ENCODE results near the gene AJAP1.

AJAP1 gene

DNA sequence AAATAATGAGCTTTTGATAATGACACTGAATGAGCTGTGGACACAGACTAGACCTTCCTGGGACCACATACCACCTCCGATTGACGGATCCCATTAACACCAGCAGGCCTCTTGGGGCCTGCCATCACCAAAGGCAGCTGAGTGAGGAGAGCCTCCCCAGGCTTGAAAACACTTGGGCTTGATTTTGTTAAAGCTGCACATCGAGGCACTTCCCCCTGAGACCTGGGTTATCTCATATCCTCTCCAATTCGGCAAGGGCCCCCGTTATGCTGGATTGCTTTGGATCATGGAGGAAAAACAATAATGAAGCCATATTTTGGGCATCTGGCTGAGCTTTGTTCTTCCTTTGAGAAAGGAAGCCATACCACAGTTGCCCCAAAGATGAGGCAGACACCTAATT, 143.0 kb downstream of the AJAP1 start:
- H3K9me3 ChIP-seq (ENCODE audit: insufficient read depth, low read length) = peaks cover 12% of the 10 kb centered on the region; the same call in 1 of the 2 replicates

DNA sequence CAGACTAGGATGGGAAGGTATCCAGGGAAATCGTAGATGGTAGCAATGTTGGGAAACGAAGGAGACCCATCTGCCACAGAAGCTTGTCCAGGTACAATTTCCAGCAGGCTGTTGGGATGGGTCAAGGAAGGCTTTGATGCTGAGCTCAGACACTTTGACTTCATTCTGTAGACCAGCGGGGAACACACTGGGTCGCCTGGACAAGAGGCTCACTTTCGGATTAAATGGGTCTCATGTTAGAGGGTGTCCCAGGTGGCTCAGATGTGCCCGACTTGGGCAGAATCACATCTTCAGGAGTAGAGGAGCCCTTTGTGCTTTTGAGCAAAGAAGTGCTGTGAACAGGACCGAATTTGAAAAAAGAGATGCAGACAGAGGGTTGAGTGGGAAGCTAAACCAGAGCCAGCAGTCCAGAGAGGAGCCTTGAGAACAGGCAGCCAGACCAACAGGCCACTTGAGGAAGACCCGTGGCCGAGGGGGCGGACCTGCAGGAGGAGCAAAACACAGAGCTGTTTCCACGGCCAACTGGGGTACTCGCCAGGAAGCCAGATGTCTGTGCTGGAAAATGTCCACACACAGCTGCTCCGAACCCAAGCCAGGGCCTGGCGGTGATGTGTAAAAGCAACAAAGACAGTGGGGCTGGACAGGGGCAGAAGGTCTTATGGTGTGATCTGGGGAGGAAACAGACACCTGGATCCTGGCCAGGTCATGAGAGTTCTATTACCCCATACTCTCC, 146.9 kb downstream of the AJAP1 start:
- no peaks in the 10 kb centered on the region for H3K36me3 ChIP-seq (ENCODE audit: insufficient read depth, insufficient read length, low read length)
- no peak overlapping the region for H3K4me3 ChIP-seq (ENCODE audit: insufficient read length, low read depth)
- no peaks in the 10 kb centered on the region for H3K27me3 ChIP-seq (ENCODE audit: insufficient read depth, insufficient read length)
- peaks cover under 1% of the 10 kb centered on the region; the same call in 1 of the 2 replicates for H3K9me3 ChIP-seq (ENCODE audit: insufficient read depth, low read length)
- TF ChIP-seq YY1 (IDR thresholded peaks at IDR 0.05; ENCODE audit: insufficient read depth, insufficient read length) = no peak
- TF ChIP-seq SUZ12 (IDR thresholded peaks at IDR 0.05; ENCODE audit: extremely low read depth, insufficient read depth, insufficient read length) = no peak
- TF ChIP-seq ZNF274 (IDR thresholded peaks at IDR 0.05; ENCODE audit: low read depth, low read length) = no peak
- no peak for DNase-seq (ENCODE audit: low read depth, low spot score)
- no peaks in the 10 kb centered on the region for H3K4me1 ChIP-seq (ENCODE audit: insufficient read depth, insufficient read length)
- H3K9ac ChIP-seq (ENCODE audit: insufficient read length, low read depth) = no peak overlapping the region

More for the DNA sequence above, 143.0 kb downstream of the AJAP1 start:
- H3K36me3 ChIP-seq (ENCODE audit: insufficient read depth, insufficient read length, low read length) = no peaks in the 10 kb centered on the region
- H3K27me3 ChIP-seq (ENCODE audit: insufficient read depth, insufficient read length) = no peaks in the 10 kb centered on the region
- no peak overlapping the region for H3K9ac ChIP-seq (ENCODE audit: insufficient read length, low read depth)
- TF ChIP-seq YY1 (IDR thresholded peaks at IDR 0.05; ENCODE audit: insufficient read depth, insufficient read length) (no peak), ZNF274 (IDR thresholded peaks at IDR 0.05; ENCODE audit: low read depth, low read length) (no peak), SUZ12 (IDR thresholded peaks at IDR 0.05; ENCODE audit: extremely low read depth, insufficient read depth, insufficient read length) (no peak)
- peaks cover 2% of the 10 kb centered on the region for H3K4me1 ChIP-seq (ENCODE audit: insufficient read depth, insufficient read length)
- DNase-seq (ENCODE audit: low read depth, low spot score) = no peak
- no peak overlapping the region for H3K4me3 ChIP-seq (ENCODE audit: insufficient read length, low read depth)

DNA sequence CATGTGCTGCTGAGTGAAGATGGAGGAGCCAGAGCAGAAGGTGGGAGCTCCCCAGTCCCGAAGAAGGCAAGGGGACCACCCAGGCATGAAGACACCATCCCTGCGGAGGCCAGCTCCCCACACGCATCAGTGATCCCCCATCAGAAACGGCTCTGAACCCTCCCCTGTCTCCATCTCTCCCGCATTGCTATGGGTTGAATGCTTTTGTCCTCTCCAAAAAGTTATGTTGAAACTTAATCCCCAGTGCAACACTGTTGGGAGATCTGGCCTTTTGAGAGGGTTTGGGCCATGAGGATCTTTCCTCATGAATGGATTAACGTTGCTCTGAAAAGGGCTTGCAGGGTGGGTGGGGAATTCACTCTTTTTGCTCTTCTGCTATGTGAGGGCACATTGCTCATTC, 147.6 kb downstream of the AJAP1 start:
- Histone ChIP-seq H3K9ac (ENCODE audit: insufficient read length, low read depth) (no peak overlapping the region), H3K27me3 (ENCODE audit: insufficient read depth, insufficient read length) (no peaks in the 10 kb centered on the region), H3K4me1 (ENCODE audit: insufficient read depth, insufficient read length) (no peaks in the 10 kb centered on the region), H3K36me3 (ENCODE audit: insufficient read depth, insufficient read length, low read length) (no peaks in the 10 kb centered on the region), H3K9me3 (ENCODE audit: insufficient read depth, low read length) (no peaks in the 10 kb centered on the region), H3K4me3 (ENCODE audit: insufficient read length, low read depth) (no peak overlapping the region)
- TF ChIP-seq ZNF274 (IDR thresholded peaks at IDR 0.05; ENCODE audit: low read depth, low read length) (no peak), YY1 (IDR thresholded peaks at IDR 0.05; ENCODE audit: insufficient read depth, insufficient read length) (no peak), SUZ12 (IDR thresholded peaks at IDR 0.05; ENCODE audit: extremely low read depth, insufficient read depth, insufficient read length) (no peak)
- DNase-seq (ENCODE audit: low read depth, low spot score) = no peak

DNA sequence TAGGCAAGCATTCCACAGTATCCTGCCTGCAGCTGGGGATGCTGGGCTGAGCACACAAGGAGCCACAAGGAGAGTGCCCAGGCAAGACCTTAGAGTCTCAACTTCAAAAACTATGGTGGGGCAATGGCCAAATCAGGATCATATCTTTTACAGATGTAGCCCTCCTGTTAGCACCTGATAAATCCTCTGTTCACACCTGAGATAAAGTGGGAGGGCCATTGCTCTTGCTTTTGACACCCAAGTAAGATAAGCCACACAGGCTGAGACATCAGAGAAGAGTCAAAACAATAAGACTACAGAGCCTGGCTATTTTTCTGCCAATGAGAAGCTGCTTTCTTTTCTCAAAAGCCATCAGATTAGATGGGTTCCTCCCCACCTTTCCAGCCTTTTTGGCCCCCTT, 148.9 kb downstream of the AJAP1 start:
- Histone ChIP-seq H3K9ac (ENCODE audit: insufficient read length, low read depth) (no peak overlapping the region), H3K27me3 (ENCODE audit: insufficient read depth, insufficient read length) (no peaks in the 10 kb centered on the region), H3K4me3 (ENCODE audit: insufficient read length, low read depth) (no peak overlapping the region), H3K36me3 (ENCODE audit: insufficient read depth, insufficient read length, low read length) (no peaks in the 10 kb centered on the region), H3K9me3 (ENCODE audit: insufficient read depth, low read length) (no peaks in the 10 kb centered on the region), H3K4me1 (ENCODE audit: insufficient read depth, insufficient read length) (no peaks in the 10 kb centered on the region)
- TF ChIP-seq SUZ12 (IDR thresholded peaks at IDR 0.05; ENCODE audit: extremely low read depth, insufficient read depth, insufficient read length) = no peak
- no peak for TF ChIP-seq YY1 (IDR thresholded peaks at IDR 0.05; ENCODE audit: insufficient read depth, insufficient read length)
- no peak for TF ChIP-seq ZNF274 (IDR thresholded peaks at IDR 0.05; ENCODE audit: low read depth, low read length)
- DNase-seq (ENCODE audit: low read depth, low spot score) = no peak

DNA sequence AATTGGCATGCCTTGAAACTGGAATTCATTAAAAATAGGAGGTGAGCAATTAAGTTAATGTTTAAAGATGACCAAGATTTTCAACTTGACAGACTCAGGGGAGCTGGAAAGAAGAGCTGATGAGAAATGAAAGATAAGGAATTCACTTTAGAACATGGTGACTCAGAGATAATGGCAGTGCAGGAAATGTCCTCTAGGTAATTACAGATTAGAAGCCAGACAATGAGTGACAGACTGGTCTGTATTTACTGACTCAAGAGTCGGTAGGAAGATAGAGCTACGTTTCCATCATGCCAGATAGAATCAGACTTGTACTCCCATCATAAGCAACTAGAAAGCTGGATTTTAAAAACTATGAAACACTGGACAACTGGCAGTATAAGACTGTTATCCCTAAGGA, 151.6 kb downstream of the AJAP1 start:
- DNase-seq (ENCODE audit: low read depth, low spot score) = no peak
- TF ChIP-seq YY1 (IDR thresholded peaks at IDR 0.05; ENCODE audit: insufficient read depth, insufficient read length) = no peak
- H3K27me3 ChIP-seq (ENCODE audit: insufficient read depth, insufficient read length) = no peaks in the 10 kb centered on the region
- H3K4me1 ChIP-seq (ENCODE audit: insufficient read depth, insufficient read length) = no peaks in the 10 kb centered on the region
- no peak overlapping the region for H3K9ac ChIP-seq (ENCODE audit: insufficient read length, low read depth)
- H3K4me3 ChIP-seq (ENCODE audit: insufficient read length, low read depth) = no peak overlapping the region
- H3K36me3 ChIP-seq (ENCODE audit: insufficient read depth, insufficient read length, low read length) = no peaks in the 10 kb centered on the region
- H3K9me3 ChIP-seq (ENCODE audit: insufficient read depth, low read length) = no peaks in the 10 kb centered on the region

DNA sequence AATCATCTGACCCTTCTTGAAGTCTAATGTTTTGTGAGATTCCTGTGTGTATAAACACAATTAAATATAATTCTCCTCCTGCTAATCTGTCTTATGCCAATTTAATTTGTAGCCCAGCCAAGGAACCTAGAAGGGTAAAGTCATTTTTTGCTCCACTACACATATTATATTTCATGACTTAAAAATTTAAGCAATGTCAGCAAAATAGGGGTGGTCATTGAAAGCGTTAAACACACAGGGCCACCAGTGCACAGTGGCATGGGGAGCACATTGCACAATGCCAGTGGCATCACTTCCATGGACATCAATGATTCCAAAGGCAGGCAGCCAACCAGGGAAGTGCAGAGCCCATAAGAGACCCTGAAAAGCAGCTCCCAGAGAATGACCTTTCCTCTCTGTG, 166.1 kb downstream of the AJAP1 start:
- Histone ChIP-seq H3K36me3 (ENCODE audit: insufficient read depth, insufficient read length, low read length) (no peaks in the 10 kb centered on the region), H3K9ac (ENCODE audit: insufficient read length, low read depth) (no peak overlapping the region), H3K9me3 (ENCODE audit: insufficient read depth, low read length) (peaks cover 8% of the 10 kb centered on the region), H3K4me3 (ENCODE audit: insufficient read length, low read depth) (no peak overlapping the region), H3K27me3 (ENCODE audit: insufficient read depth, insufficient read length) (no peaks in the 10 kb centered on the region), H3K4me1 (ENCODE audit: insufficient read depth, insufficient read length) (no peaks in the 10 kb centered on the region)
- TF ChIP-seq SUZ12 (IDR thresholded peaks at IDR 0.05; ENCODE audit: extremely low read depth, insufficient read depth, insufficient read length) (no peak), YY1 (IDR thresholded peaks at IDR 0.05; ENCODE audit: insufficient read depth, insufficient read length) (no peak), ZNF274 (IDR thresholded peaks at IDR 0.05; ENCODE audit: low read depth, low read length) (no peak)
- DNase-seq (ENCODE audit: low read depth, low spot score) = no peak

DNA sequence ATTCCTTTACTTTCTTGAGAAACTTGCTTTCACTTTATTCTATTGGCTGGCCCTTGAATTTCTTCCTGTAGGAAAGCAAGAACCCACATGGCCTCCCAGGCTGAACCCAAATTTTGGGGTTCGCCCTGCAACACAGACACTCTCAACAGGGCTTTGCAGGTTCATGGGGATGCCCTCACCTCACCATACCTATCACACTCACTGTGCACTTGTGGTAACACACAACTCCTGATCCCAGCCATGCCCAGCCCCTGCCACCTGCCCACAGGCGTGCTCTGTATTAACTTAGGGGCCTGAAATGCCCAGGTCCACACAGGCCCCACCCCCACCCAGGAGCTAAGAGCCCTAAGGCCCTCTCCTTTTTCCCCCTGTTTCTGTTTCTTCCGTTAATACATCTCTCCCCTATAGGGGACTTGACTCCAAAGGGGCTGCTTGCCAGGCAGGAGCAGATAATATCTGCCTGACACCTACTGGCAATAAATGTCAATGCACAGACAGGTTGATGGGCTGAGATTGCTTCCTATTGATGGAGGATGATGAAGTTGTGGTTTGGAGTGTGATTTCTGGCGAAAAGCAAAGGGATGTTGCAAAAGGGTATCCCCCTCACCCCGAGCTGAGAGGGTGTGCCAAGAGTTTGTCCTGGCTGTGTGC, 171.5 kb downstream of the AJAP1 start:
- TF ChIP-seq ZNF274 (IDR thresholded peaks at IDR 0.05; ENCODE audit: low read depth, low read length) (no peak), YY1 (IDR thresholded peaks at IDR 0.05; ENCODE audit: insufficient read depth, insufficient read length) (no peak), SUZ12 (IDR thresholded peaks at IDR 0.05; ENCODE audit: extremely low read depth, insufficient read depth, insufficient read length) (no peak)
- no peak for DNase-seq (ENCODE audit: low read depth, low spot score)
- Histone ChIP-seq H3K36me3 (ENCODE audit: insufficient read depth, insufficient read length, low read length) (no peaks in the 10 kb centered on the region), H3K4me3 (ENCODE audit: insufficient read length, low read depth) (no peak overlapping the region), H3K4me1 (ENCODE audit: insufficient read depth, insufficient read length) (no peaks in the 10 kb centered on the region), H3K9ac (ENCODE audit: insufficient read length, low read depth) (no peak overlapping the region), H3K9me3 (ENCODE audit: insufficient read depth, low read length) (no peaks in the 10 kb centered on the region), H3K27me3 (ENCODE audit: insufficient read depth, insufficient read length) (no peaks in the 10 kb centered on the region)

Data from NT2/D1 (cell line).